Activated CD4-positive, CD25-positive, alpha-beta regulatory T cell (primary cell): ENCODE results near the gene SOX11.
"Not testable (repeated sequence)": the region's sequence is repeated elsewhere in the genome, so short reads cannot be mapped to it uniquely, and the experiment has no call there.

Experiments used
- DNase-seq, 4 experiments: peaks; one replicate each; lab custom pipeline; 2025; lab: John Stamatoyannopoulos, UW

Gene SOX11

DNA sequence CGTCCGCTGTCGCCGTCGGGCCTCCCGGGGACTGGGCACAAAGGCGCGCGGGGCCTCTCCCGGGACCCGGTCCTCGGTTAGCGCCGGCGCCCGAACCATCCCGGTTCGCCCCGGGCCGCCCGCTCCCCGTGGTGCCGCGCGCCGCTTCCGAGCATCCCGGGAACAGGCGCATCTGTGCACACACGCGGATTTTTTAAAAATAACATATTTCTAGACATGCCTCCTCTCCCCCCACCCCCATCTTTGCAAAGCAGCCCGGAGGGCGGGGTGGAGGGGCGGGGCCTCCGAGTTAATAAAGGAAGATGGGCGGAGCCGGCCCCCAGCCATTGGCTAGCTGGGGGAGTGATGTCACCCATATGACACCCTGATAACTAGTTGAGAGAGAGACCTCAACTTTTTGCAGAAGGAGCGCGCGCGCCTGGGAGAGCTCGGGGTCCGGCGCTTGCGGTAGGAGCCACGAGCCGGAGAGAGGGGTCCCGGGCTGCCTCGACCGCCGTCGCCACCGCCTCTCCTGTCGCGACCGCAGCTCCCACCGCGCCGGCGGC is at the start of gene SOX11:
Gene SOX11 (plus strand): TSS at position 400 of the 545 bp plus-strand sequence. CDS start 338 bp downstream, outside the sequence.
- no peak for DNase-seq

DNA sequence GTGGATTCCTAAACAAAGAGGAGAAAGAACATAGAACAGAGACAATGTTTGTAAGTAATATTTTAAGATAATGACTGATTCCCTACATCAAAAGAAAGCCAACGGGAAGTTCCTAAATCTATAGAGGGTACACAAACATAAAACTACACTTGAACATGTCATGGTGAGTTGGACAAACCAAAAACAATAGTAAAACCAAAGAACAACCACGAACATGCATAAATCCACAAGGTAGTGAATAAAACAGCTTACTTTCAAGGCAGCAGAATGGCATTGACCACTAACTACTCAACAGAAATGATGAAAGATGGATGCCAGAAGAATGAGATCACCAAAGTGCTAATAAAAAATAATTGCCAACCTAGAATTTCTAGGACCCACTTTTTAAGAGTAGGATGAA is 39.5 kb upstream of the SOX11 start:
- DNase-seq, result not testable (repeated sequence)

DNA sequence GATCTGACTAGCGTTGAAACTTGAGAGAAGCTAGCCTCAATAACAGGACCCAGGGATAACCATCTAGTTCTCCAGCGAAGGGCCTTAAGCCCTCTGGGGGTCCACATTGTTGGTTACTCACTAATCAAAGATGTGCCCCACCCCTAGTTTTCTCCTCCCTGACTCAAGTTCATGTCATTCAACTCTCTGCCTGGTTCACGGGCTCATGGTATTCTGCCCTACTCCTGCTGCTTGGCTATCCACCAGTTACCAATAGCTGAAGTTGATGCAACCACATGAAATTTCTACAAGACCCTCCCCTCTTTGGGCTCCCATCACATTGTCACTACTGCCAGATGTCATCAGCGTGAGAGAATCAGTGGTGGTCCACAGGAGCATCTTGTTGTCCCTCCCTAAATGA is 38.4 kb upstream of the SOX11 start:
- not testable (repeated sequence) for DNase-seq

DNA sequence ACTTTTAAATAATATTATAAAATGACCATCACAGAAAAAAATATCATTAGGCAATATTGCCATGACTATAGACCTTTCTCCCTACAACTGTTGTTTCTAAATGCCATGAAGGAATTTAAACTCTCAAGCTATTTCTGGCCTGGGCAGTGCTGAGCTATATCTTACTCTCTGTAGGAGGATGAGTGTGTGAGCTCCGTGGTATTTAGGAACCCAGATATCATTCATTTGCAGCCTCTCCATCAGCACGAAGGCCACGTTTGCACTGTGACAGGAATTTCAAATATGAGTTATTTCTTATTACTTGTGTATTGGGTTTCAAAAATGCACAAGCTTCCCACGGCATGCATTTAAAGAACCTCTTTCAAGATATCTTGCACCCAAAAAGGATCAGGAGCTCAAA is 35.0 kb upstream of the SOX11 start:
- DNase-seq, result no peak

DNA sequence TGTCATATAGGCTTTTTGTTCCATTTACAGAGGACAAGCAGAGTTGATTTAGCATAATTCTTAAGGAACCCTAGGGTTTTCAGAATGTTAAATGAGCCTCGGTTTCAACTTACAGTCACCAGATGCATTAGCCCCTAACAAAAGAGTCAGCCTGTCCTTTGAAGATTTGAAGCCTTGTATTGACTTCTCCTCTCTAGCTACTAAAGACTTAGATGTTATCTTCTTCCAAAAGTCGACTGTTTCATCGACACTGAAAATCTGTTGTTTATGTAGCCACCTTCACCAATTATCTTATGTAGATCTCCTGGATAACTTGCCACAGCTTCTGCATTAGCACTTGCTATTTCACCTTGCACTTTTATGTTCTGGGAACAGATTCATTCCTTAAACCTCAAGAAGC is 31.6 kb upstream of the SOX11 start:
- no peak for DNase-seq

DNA sequence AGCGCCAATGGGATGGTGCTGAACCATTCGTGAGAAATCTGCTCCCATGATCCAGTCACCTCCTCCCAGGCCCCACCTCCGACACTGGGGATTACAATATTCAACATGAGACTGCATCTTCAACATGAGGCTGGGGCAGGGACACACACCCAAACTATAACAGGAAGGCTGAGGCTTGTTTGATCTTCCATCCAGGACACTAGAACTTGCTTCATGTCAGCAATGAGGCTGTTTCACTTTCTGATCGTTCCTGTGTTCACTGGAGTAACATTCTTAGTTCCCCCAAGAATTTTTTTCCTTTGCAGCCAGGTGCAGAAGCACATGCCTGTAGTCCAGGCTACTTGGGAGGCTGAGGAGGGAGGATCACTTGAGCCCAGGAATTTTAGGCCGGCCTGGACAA is 30.8 kb upstream of the SOX11 start:
- no peak for DNase-seq

DNA sequence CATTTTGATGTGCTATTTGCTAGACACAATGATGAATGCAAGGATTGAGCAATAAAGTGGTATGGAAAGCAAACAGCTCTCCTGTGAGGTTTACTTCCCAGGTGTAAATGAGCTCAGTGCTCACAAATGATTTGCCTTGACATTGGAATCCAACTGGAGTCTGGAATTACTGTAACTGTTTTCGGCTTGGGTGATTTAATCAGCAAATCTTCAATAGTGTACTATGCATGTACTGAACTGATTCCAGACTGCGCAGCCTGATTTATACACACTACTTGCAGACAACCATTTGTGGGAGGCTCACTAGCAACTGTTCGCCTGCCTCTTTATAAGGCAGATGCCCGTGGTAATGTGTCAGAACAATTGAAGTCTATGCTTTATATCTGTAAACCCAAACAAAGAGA is 27.9 kb upstream of the SOX11 start:
- no peak for DNase-seq

DNA sequence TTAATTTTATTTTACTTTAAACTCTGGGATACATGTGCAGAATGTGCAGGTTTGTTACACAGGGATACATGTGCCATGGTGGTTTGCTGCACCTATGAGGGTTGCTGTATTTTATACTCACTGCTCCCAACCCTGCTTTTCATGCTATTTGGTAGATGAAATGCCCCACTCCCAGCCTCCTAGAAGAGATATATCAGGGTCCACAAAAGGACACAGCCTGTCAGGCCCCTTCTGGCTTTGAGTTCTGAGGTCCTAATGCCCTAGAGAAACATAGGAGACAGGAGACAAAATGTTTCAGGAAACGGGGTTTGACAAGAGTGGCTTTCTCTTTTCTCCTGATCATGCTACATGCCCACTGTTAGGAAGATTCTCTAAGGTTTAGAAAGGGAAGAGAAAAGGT is 27.1 kb upstream of the SOX11 start:
- DNase-seq, result no peak

DNA sequence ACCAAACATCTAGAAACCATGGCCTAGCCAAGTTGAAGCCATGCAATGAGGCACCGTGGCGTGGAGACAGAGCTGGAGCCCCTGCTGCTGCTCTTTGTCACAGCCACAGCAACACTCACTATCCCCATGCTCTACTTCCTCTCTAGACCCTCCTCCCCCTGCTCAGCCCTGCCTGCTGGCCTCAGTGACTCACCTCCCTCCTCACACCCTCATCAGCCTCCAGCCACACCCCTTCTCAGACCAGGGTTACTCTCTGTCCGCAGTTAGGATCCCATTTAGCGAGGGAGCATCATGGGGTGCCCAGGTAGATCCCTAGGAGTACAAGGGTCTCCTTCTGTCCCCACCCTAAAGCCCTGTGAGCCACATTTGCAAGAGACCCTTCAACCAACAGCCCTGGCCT is 25.4 kb upstream of the SOX11 start:
- DNase-seq, result no peak

DNA sequence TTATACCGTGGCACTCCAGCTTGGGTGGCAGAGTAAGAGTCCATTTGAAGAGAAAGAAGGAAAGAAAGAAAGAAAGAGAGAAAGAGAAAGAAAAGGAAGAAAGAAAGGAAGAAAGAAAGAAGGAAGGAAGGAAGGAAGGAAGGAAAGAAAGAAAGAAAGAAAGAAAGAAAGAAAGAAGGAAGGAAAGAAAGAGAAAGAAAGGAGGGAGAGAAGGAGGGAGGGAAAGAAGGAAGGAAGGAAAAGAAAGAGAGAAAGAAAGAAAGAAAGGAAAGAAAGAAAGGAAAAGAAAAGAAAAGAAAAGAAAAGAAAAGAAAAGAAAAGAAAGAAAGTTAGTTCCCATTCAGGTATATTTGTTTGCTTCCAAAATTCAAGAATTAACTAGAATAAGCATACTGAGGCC is 24.5 kb upstream of the SOX11 start:
- not testable (repeated sequence) for DNase-seq

DNA sequence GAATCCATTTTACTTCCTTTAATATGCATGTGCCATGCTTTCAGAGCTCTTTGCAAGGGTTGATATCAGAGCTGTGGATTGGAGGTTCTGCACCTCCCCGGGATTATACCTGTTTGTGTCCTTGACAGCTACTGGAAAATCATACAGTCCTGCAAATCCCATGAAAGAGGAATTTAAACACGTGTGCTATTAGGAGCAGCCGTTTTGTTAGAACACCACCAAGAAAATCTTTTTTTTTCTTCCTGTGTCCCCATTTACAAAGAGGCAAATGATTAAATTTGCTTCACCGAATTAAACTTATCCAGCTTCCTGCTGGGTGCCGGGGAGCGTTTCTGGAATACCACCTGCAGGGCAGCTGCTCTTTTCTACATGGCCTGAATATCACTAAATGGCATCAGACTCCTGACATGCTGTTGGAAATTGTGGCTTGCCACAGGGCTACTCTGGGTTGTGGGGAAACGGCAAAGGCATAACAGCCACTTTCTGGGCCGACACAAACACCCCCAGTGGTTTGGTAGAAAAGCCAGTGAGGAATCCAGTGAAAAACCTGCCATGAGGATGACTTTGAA is 23.4 kb upstream of the SOX11 start:
- DNase-seq, result no peak

DNA sequence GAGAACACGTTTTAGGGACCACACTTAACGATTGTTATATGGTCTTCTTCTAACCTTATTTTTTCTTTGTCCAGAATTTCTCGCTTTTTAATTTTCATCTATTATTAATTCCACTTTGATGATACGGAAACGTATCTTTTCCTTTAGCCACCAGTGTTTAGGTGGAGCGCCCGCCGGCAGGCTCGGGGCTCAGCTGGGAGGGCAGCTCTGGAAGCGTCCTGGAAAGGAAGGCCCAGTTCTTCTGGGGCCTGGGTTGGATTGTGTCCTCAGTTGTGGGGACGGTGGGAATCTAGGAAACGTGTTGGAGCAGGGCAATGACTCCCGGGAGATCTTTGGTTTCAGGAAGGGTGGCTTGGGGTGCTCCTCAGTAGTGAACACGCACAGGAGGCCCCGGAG is 19.4 kb upstream of the SOX11 start:
- DNase-seq, result no peak

DNA sequence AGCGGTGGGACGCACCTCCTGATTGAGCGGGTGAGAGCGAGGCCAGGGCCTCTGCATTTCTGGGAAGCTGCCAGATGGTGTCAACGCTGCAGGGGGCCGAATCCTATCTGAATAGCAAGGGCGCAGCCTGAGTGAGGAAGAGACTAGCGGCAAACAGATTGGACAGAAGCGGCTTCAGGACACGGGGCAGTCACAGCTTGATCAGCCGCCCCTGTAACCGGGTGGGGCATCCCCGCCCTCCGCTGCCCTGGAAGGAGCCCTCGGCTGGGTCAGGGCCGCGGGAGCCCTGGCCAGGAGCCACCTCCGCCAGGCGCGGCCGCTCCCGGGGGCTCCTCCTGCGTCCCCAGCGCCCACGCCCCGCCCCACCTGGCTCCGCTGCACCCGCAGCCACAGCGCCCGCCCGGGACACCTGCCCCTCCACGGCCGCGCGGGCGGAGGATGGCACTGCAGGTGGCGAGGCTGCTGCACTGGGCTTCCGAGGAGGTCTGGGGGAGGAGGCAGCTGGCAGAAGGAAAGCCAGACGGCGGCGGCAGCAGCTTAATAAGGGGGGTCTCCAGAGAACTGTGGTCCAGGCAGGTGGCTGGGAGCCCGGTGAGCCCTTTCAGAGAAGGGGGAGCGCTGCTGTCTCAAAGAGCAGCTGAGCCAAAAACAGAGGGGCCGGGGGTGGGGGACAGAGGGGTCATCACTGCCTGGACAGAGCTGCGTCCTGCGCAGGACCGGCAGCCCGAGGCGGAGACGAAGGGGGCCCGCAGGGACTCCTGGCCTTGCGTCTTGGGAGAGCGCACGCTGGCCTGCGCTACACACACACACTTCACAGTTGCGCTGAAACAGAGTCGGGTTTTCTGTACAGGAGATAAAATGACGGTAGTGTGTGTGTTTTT is 18.8 kb upstream of the SOX11 start:
- DNase-seq, result no peak

DNA sequence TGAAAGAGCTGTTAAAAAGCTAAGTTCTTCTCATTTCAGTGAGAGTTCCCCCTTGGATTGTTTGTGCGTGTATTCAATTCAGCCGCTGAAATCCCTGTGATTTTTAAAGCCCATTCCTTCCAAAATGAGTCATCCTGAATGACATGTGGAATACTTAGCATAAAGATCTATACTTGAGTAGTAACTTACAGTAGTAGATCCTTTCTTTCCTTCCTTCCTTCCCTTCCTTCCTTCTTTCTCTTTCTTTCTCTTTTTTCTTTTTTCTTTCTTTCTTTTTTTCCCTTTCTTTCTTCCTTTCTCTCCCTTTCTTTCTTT is 18.2 kb upstream of the SOX11 start:
- no peak for DNase-seq

DNA sequence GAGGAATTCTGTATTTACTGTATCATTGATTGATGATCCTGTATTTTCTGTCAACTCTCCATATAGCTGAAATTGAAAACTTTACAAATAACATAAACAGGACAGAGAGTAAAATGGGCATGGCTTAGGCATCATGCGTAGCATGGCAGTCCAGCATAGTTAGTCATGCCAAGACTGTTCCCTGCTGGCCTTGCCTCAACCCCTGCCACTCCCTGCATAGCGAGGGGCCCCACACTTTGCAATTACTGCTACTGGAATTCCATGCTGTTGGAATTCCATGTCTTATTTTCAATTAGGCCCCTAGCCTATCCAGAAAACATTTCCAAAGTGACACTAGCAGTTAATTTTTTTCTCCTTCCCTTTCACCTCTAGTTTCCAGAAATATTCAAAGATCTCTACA is 15.1 kb upstream of the SOX11 start:
- DNase-seq, result no peak

DNA sequence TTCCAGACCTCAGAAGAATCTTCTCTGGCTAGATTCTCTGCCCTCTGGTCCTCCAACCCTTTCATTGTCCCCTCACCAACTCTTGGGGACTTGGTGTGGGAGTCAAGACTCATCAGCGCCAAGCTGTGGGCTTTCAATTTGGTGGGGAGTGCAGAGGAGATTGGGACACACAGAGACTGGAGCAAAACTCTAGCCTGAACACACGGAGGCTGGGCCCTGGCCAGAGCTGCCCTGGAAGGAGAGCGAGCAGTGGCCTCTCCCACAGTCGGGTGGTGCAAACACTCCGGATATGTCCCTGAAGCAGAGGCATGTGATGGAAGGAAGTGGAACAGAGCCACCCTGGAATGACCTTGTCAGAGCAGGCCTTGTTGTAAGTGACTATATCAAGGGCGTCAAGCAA is 8.7 kb upstream of the SOX11 start:
- DNase-seq, result no peak

DNA sequence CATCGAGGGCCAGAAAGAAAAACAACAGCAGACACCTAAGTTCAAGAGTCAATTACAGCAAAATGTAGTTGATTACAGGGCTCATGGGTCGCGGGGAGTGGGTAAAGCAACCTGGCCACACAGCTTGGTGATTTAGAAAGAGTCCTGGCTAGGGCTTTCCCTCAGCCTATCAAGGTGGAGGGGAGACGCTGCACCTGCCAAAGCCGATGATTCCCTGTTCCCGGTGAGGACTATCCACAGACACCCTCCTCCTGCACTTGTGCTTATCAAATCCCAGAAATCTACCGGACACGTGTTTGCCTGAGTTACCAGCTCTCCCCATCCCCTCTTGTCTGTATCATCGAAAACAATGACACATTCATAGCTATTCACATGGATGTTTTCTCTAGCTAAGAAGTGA is 7.0 kb upstream of the SOX11 start:
- no peak for DNase-seq

DNA sequence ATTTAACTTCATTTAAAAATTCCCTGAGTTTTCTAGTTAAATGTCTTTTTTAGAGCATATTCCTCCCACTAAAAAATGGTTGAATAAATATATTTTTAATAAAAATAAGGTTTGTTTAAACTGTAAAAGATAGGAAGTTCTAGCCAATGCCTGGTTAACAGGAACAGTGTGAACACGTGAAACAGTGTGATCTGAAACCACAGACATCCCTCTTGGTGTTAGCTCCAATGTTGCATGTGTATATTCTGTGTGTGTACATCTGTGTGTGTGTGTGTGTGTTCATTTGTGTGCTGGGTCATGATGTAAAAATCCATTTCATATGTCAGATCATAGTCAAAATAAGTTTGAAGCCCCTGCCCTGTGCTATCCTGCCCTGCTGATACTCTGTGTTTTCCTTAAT is 6.1 kb upstream of the SOX11 start:
- DNase-seq, result no peak

DNA sequence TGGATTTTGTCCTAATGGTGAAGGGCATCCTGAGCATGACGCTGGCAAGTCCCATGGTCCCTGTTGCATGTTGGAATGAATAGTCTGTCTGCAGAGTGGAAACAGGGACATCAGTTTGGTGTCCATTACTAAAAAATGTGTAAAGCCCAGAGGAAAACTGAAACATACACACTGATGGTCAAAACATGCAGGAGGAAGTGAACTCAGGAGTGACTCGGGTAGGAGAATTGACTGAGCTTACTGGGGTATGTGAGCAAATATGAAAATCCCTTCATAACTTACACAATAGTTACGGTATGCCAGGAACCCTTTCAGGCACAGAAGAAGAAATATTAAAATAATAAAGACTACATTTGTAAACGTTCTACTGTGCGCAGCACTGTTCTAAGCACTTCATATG is 5.6 kb upstream of the SOX11 start:
- DNase-seq, result no peak

DNA sequence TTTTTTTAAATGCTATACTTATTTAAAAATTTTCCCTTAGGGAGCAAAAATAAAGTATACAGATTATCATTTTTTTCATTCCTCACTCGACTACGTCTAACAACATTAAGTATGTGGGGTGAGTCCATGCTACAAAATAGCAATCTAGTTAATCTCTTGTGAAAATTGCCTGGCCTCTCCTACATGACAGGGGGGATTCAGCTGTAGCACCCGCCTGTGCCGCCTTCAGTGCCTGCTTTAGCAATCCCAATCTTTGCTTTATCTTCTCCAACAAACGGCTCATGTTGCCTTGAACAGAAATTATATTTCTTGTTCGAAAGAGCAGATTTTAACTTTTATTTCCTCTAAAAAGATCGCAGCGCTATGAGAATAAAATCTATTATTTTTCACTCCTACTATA is 2.4 kb upstream of the SOX11 start:
- DNase-seq, result no peak

DNA sequence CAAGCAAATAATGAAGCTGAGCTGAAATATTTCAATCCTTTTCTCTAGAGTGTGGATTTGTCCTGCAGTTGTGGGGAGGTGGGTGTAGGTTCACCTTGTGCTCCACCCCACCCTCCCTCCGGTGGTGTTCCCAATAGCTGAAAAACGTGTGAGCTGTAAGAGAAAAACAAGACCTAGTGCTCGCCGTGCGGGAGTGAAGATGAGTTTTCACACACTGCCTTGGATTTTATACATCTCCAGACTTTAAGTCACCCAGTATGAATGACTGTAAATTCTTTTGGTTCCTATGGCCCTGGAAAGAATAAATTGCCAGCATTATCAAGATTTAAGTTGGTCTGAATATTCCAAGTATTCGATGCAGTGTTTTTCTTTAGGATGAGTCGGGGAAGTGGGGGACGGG is 1.9 kb upstream of the SOX11 start:
- no peak for DNase-seq

DNA sequence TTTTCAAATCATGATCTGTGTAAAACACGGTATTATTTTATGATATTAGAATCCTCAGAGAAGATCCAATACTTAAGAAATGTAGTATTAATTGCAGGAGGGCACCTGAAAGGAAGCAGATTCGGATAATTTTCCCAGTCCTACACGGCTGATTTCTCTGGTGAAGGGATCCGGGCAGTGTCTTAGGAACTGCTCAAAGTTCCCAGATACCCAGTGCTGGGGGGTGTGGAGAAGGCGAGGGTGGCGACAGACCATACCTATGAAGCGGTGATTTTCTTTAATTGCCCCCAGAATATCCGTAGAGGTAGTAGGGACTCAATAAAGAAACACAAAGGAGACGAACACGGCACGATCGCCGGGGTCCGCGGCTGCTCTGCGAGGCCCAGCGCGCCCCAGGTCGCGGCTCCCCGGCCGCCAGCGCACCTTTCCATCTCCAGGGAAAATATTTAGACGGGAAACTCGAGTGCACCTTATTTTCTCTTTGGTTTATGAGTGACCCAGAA is 1.4 kb upstream of the SOX11 start:
- DNase-seq, result no peak

DNA sequence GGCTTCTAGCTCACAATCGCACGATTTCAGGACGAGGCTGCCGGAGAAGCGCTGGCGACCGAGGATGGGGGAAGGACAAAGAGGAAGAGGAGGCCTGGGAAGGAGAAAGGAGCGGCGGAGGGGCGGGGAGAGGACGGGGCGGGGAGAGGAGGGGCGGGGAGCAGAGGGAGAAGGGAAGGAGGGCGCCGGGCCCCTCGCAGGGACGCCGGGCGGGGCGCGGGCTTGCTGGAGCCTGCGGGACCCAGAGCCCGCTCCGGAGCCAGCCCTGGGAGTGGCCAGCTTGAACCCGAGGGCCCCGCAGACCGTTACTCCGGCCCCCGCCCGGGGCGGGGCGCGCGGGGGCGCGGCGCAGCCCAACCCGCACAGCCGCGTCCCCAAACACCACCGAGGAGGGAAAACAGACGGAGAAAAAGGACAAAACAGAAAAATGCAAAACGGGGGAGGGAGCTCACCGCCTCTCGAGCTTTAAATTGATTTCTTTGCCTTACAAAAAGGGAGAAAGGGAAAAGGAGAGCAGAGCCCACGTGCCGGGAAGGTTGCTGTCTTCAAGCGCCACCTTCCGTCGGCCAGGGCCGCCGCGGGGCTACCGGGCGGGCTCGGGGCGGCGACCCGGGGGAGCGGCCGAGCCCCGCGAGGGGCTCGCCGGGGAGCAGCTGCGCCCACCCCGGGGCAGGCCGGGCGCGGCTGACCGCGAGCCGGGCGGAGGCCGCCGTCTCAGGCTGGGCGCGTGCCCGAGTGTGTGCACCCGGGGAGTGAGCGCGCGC is 781 bp upstream of the SOX11 start:
- DNase-seq, result no peak
